ENCODE results near the gene BTBD9. TPM values are rescaled to one million over a fixed set of nuclear protein-coding genes. Genes with fewer than 3 reads are reported as not detected.

Gene BTBD9
- total and polyA plus RNA-seq, 9 of the 15 experiments (the other 6 are each of a cell fraction or from before 2014, with no cell fraction given): 0.08 to 1.6 (median 0.58) TPM

DNA sequence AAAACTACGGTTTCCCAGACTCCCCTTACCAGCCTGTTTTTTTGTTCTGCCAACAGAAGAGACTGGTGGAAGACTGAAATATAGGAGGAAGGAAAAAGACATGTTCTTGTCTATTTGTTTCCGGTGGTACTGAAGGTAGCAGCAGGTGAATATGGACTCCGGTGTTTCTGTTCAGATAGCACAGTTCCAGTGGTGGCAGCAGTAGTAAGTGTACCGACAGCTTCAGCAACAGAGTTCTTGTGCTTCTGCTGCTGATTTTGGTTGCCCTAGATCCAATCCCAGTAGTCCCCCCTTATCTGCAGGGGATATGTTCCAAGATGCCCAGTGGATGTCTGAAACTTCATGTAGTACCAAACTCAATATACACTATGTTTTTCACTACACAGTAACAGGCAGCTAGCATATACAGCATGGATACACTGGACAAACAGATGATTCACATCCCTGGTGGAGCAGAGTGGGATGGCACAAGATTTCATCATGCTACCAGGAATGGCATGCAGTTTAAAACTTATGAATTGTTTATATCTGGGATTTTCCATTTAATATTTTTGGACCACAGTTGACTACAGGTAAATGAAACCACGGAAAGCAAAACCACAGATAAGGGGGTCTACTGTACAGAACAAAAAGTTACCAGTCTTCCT, 301.8 kb downstream of the BTBD9 start (continued):
- no peak for TF ChIP-seq CEBPG (CRISPR knock-in tag; IDR thresholded peaks at IDR 0.05)
- peak in 1 of 2 experiments; percentile 91; a peak in 2 of 4 replicates for TF ChIP-seq CEBPG (tag; conservative IDR thresholded peaks at IDR 0.05 in 1 of 2, IDR thresholded peaks at IDR 0.05 in 1 of 2)
- no peak for TF ChIP-seq MBD2 (IDR thresholded peaks at IDR 0.05; ENCODE audit: borderline replicate concordance, low read depth)
- peak; percentile 13; the same call in 1 of the 2 replicates for TF ChIP-seq ZKSCAN8 (CRISPR knock-in tag; IDR thresholded peaks at IDR 0.05)
- TF ChIP-seq, protein P1, sequence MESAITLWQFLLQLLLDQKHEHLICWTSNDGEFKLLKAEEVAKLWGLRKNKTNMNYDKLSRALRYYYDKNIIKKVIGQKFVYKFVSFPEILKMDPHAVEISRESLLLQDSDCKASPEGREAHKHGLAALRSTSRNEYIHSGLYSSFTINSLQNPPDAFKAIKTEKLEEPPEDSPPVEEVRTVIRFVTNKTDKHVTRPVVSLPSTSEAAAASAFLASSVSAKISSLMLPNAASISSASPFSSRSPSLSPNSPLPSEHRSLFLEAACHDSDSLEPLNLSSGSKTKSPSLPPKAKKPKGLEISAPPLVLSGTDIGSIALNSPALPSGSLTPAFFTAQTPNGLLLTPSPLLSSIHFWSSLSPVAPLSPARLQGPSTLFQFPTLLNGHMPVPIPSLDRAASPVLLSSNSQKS (CRISPR knock-in tag; IDR thresholded peaks at IDR 0.05): no peak
- TF ChIP-seq POLR2AphosphoS5 (IDR thresholded peaks at IDR 0.05; ENCODE audit: control insufficient read depth, insufficient read depth, low read depth, low read length): no peak
- TF ChIP-seq NFE2 (IDR thresholded peaks at IDR 0.05; ENCODE audit: low read depth): no peak
- TF ChIP-seq ZNF584 (CRISPR knock-in tag; IDR thresholded peaks at IDR 0.05; ENCODE audit: low read depth): peak; percentile 46; the same call in 1 of the 2 replicates
- no peak for TF ChIP-seq MEIS2 (IDR thresholded peaks at IDR 0.05; ENCODE audit: partially characterized antibody)
- TF ChIP-seq, protein P2, sequence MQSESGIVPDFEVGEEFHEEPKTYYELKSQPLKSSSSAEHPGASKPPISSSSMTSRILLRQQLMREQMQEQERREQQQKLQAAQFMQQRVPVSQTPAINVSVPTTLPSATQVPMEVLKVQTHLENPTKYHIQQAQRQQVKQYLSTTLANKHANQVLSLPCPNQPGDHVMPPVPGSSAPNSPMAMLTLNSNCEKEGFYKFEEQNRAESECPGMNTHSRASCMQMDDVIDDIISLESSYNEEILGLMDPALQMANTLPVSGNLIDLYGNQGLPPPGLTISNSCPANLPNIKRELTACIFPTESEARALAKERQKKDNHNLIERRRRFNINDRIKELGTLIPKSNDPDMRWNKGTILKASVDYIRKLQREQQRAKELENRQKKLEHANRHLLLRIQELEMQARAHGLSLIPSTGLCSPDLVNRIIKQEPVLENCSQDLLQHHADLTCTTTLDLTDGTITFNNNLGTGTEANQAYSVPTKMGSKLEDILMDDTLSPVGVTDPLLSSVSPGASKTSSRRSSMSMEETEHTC (IDR thresholded peaks at IDR 0.05): no peak
- no peak for TF ChIP-seq ETV6 (IDR thresholded peaks at IDR 0.05; ENCODE audit: borderline replicate concordance in 1 of 2, low read depth in 2 of 2, low read length in 1 of 2)
- no peak for TF ChIP-seq ETV6 (CRISPR knock-in tag; IDR thresholded peaks at IDR 0.05; ENCODE audit: borderline replicate concordance)
- TF ChIP-seq, protein P3, sequence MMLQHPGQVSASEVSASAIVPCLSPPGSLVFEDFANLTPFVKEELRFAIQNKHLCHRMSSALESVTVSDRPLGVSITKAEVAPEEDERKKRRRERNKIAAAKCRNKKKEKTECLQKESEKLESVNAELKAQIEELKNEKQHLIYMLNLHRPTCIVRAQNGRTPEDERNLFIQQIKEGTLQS (IDR thresholded peaks at IDR 0.05): peak; percentile 45
- TF ChIP-seq, protein P3 (CRISPR knock-in tag; conservative IDR thresholded peaks at IDR 0.05): no peak
- no peak for TF ChIP-seq ZNF140 (CRISPR knock-in tag; IDR thresholded peaks at IDR 0.05)
- TF ChIP-seq HSF4 (CRISPR knock-in tag; IDR thresholded peaks at IDR 0.05; ENCODE audit: borderline replicate concordance): no peak
- no peak for TF ChIP-seq NR2C1 (IDR thresholded peaks at IDR 0.05)
- no peak for TF ChIP-seq NR2C1 (tag; IDR thresholded peaks at IDR 0.05)
- no peak for TF ChIP-seq HDAC8 (tag; IDR thresholded peaks at IDR 0.05)
- TF ChIP-seq, protein P4, sequence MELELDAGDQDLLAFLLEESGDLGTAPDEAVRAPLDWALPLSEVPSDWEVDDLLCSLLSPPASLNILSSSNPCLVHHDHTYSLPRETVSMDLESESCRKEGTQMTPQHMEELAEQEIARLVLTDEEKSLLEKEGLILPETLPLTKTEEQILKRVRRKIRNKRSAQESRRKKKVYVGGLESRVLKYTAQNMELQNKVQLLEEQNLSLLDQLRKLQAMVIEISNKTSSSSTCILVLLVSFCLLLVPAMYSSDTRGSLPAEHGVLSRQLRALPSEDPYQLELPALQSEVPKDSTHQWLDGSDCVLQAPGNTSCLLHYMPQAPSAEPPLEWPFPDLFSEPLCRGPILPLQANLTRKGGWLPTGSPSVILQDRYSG (tag; conservative IDR thresholded peaks at IDR 0.05; ENCODE audit: low read depth): no peak
- TF ChIP-seq, protein P5, sequence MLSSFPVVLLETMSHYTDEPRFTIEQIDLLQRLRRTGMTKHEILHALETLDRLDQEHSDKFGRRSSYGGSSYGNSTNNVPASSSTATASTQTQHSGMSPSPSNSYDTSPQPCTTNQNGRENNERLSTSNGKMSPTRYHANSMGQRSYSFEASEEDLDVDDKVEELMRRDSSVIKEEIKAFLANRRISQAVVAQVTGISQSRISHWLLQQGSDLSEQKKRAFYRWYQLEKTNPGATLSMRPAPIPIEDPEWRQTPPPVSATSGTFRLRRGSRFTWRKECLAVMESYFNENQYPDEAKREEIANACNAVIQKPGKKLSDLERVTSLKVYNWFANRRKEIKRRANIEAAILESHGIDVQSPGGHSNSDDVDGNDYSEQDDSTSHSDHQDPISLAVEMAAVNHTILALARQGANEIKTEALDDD (IDR thresholded peaks at IDR 0.05): no peak
- TF ChIP-seq, protein P6, sequence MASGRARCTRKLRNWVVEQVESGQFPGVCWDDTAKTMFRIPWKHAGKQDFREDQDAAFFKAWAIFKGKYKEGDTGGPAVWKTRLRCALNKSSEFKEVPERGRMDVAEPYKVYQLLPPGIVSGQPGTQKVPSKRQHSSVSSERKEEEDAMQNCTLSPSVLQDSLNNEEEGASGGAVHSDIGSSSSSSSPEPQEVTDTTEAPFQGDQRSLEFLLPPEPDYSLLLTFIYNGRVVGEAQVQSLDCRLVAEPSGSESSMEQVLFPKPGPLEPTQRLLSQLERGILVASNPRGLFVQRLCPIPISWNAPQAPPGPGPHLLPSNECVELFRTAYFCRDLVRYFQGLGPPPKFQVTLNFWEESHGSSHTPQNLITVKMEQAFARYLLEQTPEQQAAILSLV (tag; IDR thresholded peaks at IDR 0.05): no peak
